HL-60 (cell line): Measurements from ENCODE around the gene ERF.
A peak's percentile ranks its signal among the peaks of the same experiment; 100 is the strongest.

Experiments
- DNase-seq, 2 experiments: peaks; one replicate each; pipeline ENCODE4 v3.0.0-alpha.2; 2010 to 2020; ENCODE audit warnings: low read depth in 1 of 2, low spot score in 1 of 2
- H3K27ac ChIP-seq: fragments of 250-450 bp; sonication (Bioruptor Pico); replicated peaks from 2 replicates; pipeline ENCODE4 v1.5.1; 2020; ENCODE audit warnings: mild to moderate bottlenecking, moderate library complexity
- H3K27me3 ChIP-seq: fragments of 250-450 bp; sonication (Bioruptor Pico); 2 replicates; pipeline ENCODE4 v1.5.1; 2021; ENCODE audit warnings: mild to moderate bottlenecking, moderate library complexity; ENCODE audit not compliant: insufficient read depth, poor library complexity, severe bottlenecking
- H3K4me3 ChIP-seq: replicated peaks from 2 replicates; pipeline ENCODE4 v1.5.1; 2011; ENCODE audit warnings: mild to moderate bottlenecking, control low read depth, low read length; ENCODE audit not compliant: insufficient read depth
- GABPA ChIP-seq: IDR thresholded peaks from 2 replicates; pipeline ENCODE4 v1.6.1; 2012; ENCODE audit warnings: low read depth
- POLR2AphosphoS5 ChIP-seq: IDR thresholded peaks from 2 replicates; pipeline ENCODE4 v1.6.1; 2012; ENCODE audit warnings: low read depth
- SPI1 ChIP-seq: IDR thresholded peaks from 2 replicates; pipeline ENCODE4 v1.6.1; 2012; ENCODE audit warnings: low read depth, mild to moderate bottlenecking, borderline replicate concordance
- TF ChIP-seq, protein P1 (sequence below): IDR thresholded peaks from one replicate; pipeline ENCODE4 v1.5.1; 2011; ENCODE audit warnings: low read length, control low read depth, inconsistent platforms; ENCODE audit not compliant: insufficient read depth
- TF ChIP-seq, protein P2 (sequence below): IDR thresholded peaks from 2 replicates; pipeline ENCODE4 v1.6.1; 2012; ENCODE audit warnings: low read depth; ENCODE audit not compliant: insufficient replicate concordance

The ERF gene

DNA sequence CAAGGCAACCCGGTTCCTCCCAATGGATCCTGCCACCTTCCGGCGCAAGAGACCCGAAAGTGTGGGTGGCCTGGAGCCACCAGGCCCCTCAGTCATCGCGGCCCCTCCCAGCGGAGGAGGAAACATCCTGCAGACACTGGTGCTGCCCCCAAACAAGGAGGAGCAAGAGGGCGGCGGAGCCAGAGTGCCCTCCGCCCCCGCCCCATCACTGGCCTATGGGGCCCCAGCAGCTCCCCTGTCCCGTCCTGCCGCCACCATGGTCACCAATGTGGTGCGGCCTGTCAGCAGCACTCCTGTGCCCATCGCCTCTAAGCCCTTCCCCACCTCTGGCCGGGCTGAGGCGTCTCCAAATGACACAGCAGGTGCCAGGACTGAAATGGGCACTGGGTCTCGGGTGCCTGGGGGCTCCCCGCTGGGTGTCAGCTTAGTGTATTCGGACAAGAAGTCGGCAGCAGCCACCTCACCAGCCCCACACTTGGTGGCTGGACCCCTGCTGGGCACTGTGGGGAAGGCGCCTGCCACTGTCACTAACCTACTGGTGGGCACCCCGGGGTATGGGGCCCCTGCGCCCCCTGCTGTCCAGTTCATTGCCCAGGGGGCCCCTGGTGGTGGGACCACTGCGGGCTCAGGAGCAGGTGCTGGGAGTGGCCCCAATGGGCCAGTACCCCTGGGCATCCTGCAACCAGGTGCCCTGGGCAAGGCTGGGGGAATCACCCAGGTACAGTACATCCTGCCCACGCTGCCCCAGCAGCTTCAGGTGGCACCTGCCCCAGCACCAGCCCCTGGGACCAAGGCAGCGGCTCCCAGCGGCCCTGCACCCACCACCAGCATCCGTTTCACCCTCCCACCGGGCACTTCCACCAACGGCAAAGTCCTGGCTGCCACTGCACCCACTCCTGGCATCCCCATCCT, 35.9 kb upstream of the ERF start:
- DNase-seq = peak in 1 of 2 experiments; percentile 43
- H3K27ac ChIP-seq = no peak overlapping the region
- TF ChIP-seq, protein P1, sequence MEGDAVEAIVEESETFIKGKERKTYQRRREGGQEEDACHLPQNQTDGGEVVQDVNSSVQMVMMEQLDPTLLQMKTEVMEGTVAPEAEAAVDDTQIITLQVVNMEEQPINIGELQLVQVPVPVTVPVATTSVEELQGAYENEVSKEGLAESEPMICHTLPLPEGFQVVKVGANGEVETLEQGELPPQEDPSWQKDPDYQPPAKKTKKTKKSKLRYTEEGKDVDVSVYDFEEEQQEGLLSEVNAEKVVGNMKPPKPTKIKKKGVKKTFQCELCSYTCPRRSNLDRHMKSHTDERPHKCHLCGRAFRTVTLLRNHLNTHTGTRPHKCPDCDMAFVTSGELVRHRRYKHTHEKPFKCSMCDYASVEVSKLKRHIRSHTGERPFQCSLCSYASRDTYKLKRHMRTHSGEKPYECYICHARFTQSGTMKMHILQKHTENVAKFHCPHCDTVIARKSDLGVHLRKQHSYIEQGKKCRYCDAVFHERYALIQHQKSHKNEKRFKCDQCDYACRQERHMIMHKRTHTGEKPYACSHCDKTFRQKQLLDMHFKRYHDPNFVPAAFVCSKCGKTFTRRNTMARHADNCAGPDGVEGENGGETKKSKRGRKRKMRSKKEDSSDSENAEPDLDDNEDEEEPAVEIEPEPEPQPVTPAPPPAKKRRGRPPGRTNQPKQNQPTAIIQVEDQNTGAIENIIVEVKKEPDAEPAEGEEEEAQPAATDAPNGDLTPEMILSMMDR = peak; percentile 30
- TF ChIP-seq SPI1 (no peak), GABPA (no peak), POLR2AphosphoS5 (no peak)
- TF ChIP-seq, protein P2, sequence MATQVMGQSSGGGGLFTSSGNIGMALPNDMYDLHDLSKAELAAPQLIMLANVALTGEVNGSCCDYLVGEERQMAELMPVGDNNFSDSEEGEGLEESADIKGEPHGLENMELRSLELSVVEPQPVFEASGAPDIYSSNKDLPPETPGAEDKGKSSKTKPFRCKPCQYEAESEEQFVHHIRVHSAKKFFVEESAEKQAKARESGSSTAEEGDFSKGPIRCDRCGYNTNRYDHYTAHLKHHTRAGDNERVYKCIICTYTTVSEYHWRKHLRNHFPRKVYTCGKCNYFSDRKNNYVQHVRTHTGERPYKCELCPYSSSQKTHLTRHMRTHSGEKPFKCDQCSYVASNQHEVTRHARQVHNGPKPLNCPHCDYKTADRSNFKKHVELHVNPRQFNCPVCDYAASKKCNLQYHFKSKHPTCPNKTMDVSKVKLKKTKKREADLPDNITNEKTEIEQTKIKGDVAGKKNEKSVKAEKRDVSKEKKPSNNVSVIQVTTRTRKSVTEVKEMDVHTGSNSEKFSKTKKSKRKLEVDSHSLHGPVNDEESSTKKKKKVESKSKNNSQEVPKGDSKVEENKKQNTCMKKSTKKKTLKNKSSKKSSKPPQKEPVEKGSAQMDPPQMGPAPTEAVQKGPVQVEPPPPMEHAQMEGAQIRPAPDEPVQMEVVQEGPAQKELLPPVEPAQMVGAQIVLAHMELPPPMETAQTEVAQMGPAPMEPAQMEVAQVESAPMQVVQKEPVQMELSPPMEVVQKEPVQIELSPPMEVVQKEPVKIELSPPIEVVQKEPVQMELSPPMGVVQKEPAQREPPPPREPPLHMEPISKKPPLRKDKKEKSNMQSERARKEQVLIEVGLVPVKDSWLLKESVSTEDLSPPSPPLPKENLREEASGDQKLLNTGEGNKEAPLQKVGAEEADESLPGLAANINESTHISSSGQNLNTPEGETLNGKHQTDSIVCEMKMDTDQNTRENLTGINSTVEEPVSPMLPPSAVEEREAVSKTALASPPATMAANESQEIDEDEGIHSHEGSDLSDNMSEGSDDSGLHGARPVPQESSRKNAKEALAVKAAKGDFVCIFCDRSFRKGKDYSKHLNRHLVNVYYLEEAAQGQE = no peak
- H3K27me3 ChIP-seq = no peaks in the 10 kb centered on the region
- H3K4me3 ChIP-seq = no peak overlapping the region

DNA sequence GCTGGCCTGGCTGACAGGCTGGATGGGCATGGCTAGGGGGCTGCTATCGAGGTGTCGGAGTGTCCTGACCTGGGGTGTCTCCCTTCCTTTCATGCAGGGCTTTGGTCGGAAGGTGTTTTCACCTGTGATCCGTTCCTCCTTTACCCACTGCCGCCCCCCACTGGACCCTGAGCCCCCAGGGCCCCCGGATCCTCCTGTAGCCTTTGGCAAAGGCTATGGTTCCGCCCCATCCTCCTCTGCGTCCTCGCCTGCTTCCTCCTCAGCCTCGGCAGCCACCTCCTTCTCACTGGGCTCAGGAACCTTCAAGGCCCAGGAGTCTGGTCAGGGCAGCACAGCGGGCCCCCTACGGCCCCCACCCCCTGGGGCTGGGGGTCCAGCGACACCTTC, 35.2 kb upstream of the ERF start:
- Histone ChIP-seq H3K27ac (no peak overlapping the region), H3K4me3 (no peak overlapping the region), H3K27me3 (no peaks in the 10 kb centered on the region)
- no peak for DNase-seq
- no peak for TF ChIP-seq POLR2AphosphoS5
- TF ChIP-seq, protein P1 = no peak

DNA sequence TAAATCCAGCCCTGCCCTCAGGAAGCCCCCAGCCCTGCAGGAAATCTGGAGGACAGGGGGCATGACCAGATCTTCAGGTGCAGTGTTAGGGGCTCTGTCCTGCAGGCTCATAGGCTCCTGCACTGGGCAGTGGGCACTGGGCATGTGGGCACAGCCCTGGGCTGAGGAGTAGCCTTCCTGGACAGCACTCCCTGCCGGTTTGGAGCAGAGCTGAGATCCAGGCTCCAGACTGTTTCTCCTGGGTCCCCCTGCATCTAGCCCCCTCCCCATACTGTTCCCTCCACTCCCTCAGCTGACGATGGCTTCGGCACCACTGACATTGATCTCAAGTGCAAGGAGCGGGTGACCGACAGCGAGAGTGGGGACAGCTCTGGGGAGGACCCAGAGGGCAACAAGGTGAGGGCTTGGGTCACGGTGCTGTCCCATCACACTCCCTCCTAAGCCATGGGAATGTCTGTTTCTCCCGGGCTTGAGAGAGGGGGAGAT, 34.7 kb upstream of the ERF start:
- Histone ChIP-seq H3K27me3 (no peaks in the 10 kb centered on the region), H3K27ac (no peak overlapping the region), H3K4me3 (no peak overlapping the region)
- no peak for TF ChIP-seq SPI1
- TF ChIP-seq, protein P1 = no peak
- DNase-seq = no peak

DNA sequence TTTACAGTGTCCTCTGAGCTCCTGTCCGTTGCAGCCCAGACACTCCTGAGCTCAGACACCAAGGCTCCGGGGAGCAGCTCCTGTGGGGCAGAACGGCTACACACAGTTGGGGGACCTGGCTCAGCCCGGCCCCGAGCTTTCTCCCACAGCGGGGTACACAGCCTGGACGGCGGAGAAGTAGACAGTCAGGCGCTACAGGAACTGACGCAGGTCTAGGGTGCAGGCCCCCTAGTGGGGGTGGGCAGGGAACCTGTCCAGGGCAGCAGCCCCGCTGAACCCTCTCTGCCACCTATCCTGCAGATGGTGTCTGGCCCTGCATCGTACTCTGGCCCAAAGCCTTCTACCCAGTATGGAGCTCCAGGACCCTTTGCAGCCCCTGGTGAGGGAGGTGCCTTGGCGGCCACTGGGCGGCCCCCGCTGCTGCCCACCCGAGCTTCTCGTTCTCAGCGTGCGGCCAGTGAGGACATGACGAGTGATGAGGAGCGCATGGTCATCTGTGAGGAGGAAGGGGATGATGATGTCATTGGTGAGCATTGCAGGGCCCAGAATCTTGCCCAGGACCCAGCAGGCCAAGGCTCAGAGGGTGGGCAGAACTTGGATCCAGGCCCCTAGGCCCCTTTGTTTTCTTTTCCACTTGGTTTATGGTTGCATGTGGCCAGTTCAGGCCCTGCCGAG, 34.1 kb upstream of the ERF start:
- no peak for DNase-seq
- no peak overlapping the region for H3K4me3 ChIP-seq
- H3K27me3 ChIP-seq = no peaks in the 10 kb centered on the region
- H3K27ac ChIP-seq = no peak overlapping the region
- TF ChIP-seq, protein P2 = no peak
- TF ChIP-seq GABPA = no peak
- TF ChIP-seq, protein P1 = no peak
- no peak for TF ChIP-seq SPI1
